ENCODE results near the gene STK32A. TPM values are rescaled to one million over a fixed set of nuclear protein-coding genes. Genes with fewer than 3 reads are reported as not detected.

STK32A gene
- total RNA-seq, 1 donor from 2014 or later: 0.28 TPM

DNA sequence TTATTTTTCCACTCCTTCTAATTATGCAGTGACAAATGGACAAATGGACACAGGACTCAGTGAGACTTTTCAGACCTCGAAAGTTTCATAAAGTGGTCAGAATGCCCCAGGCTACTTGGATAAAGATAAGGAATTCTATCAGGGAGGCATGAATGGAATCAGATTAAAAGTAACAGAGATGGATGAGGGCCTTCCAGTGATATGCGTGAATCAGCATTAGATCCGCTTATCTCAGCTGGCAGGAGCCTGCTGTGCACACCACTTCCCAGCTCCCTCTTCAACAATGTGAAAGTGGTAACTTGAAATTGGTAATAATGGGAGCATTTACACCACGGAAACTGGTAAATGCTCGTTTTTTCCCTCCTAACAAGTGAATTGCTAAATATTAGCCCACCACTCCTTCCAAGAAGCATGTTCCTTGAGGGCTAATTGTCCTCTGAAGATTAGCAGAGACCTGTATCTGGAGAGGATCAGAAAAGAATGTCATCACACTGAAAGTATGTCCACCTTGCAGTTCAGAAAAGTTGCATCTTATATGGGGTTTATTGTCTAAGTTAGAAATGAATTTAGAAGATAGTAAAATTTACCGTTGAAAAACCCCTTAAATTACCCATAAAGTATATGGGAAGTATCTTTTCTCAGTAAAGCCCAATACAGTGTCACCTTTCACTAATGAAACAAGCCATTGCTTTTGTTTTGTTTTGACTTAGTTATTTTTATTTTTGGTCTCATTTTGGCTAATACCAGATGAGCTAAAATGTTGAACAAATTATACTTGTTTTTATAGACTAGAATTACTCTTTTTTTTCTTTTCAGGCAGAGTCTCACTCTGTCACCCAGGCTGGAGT is 149.7 kb downstream of the STK32A start:
- DNase-seq (ENCODE audit: low read depth, low spot score): no peak
- Mint-ChIP-seq H3K27ac (ENCODE audit: unreplicated experiment) (no peak overlapping the region), H3K9me3 (peaks cover 8% of the 10 kb centered on the region), H3K4me3 (no peak overlapping the region), H3K36me3 (ENCODE audit: low read depth) (peaks cover 7% of the 10 kb centered on the region), H3K4me1 (peaks cover 19% of the 10 kb centered on the region), H3K27me3 (ENCODE audit: low read depth) (no peaks in the 10 kb centered on the region)
- TF ChIP-seq, protein P1, sequence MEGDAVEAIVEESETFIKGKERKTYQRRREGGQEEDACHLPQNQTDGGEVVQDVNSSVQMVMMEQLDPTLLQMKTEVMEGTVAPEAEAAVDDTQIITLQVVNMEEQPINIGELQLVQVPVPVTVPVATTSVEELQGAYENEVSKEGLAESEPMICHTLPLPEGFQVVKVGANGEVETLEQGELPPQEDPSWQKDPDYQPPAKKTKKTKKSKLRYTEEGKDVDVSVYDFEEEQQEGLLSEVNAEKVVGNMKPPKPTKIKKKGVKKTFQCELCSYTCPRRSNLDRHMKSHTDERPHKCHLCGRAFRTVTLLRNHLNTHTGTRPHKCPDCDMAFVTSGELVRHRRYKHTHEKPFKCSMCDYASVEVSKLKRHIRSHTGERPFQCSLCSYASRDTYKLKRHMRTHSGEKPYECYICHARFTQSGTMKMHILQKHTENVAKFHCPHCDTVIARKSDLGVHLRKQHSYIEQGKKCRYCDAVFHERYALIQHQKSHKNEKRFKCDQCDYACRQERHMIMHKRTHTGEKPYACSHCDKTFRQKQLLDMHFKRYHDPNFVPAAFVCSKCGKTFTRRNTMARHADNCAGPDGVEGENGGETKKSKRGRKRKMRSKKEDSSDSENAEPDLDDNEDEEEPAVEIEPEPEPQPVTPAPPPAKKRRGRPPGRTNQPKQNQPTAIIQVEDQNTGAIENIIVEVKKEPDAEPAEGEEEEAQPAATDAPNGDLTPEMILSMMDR (conservative IDR thresholded peaks at IDR 0.05): no peak

DNA sequence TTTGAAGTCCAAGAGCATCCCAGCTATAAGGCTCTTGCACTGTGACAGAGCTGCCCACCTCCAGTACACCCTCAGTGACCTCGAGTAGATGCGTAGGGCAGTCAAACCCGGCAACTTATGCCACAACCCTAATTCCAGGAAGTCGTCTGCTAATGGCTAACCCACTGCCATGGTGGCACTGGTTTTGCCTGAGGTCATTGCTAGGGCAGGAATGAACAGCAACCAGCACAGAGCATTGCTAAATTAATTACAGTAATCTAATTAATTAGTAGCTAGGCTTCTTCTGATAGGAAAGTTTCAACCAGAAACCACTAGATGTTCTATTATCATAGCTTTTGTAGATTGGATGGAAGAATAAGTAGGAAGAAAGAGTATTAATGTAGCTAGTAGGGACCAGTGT is 152.3 kb downstream of the STK32A start:
- no peak for DNase-seq (ENCODE audit: low read depth, low spot score)
- TF ChIP-seq, protein P1 (conservative IDR thresholded peaks at IDR 0.05): no peak
- Mint-ChIP-seq H3K9me3 (no peaks in the 10 kb centered on the region), H3K4me1 (peaks cover 19% of the 10 kb centered on the region), H3K27ac (ENCODE audit: unreplicated experiment) (no peak overlapping the region), H3K27me3 (ENCODE audit: low read depth) (no peaks in the 10 kb centered on the region), H3K36me3 (ENCODE audit: low read depth) (peaks cover 9% of the 10 kb centered on the region), H3K4me3 (no peak overlapping the region)

DNA sequence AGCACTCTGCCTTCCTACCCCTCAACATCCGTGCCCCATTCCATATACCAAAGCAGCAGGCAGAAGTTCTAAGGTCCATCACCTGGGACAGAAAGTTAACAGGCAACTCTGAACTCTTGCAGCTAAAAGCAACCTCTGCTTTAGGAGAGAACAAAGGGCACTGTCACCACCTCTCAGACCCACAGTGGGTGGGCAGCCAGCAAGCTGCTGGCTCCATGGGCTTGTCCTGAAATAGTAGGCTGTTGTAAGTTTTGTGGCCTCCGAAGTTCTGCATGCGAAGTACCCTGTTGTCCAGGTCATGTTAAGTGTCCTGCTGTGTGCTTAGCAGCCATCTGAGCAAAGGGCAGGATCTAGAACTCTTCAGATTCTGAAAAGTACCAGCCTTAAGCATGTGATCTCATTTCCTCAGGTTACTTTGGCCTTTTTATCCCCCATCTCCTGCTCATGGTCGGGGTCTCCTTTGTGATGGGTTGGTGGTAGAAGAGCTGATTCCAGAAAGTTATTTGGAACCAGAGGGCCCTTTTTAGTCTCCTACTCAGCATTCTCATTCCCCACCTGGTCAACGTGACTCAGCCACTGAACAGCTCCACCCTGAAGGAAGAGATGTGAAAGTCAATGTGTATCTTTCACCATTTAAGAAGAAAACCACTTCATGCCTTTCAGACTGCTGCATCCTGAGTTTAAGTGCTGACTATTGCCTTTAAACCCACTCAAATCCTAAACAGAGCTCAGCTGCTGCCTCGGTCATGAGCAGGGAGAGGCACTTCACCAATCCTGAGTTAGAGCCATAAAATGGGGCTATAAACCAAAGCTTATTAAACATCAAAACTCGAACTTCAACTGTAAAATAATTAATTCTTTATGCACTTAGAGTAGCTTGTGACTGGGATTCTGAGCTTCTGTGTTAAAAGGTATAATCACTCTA is 153.6 kb downstream of the STK32A start:
- TF ChIP-seq, protein P1 (conservative IDR thresholded peaks at IDR 0.05): no peak
- no peaks in the 10 kb centered on the region for H3K9me3 Mint-ChIP-seq
- H3K27ac Mint-ChIP-seq (ENCODE audit: unreplicated experiment): no peak overlapping the region
- H3K4me3 Mint-ChIP-seq: no peak overlapping the region
- H3K36me3 Mint-ChIP-seq (ENCODE audit: low read depth): peaks cover 14% of the 10 kb centered on the region
- H3K4me1 Mint-ChIP-seq: peaks cover 11% of the 10 kb centered on the region
- no peaks in the 10 kb centered on the region for H3K27me3 Mint-ChIP-seq (ENCODE audit: low read depth)
- no peak for DNase-seq (ENCODE audit: low read depth, low spot score)

DNA sequence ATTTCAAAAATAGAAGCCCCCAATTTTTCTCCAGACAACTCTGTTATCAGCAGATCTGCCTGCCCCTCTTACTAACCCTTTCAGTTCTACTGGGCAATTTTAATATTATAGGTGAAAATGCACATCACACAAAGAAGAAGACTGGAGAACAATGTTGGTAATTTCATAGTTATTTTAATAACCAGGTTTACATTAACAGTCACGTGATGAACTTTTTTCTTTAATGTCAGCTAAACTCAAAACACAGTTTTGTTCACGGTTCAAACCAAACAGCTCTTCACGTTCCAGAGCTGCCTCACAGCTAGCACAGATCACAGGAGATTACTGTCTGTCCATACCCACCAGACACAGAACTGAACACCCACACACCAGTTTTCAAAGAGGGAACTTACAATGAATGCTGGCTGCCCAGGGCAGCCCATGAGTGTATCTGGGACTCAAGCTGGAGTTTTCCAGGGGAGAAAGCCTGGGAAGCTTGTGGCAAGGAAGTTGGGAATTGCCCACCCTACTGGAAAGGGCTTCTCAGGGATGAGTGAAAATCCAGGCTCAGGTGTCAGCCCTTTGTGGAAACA is 155.9 kb downstream of the STK32A start:
- Mint-ChIP-seq H3K27ac (ENCODE audit: unreplicated experiment) (no peak overlapping the region), H3K36me3 (ENCODE audit: low read depth) (peaks cover 24% of the 10 kb centered on the region), H3K4me1 (peaks cover 11% of the 10 kb centered on the region), H3K27me3 (ENCODE audit: low read depth) (no peaks in the 10 kb centered on the region), H3K9me3 (no peaks in the 10 kb centered on the region), H3K4me3 (no peak overlapping the region)
- no peak for DNase-seq (ENCODE audit: low read depth, low spot score)
- TF ChIP-seq, protein P1 (conservative IDR thresholded peaks at IDR 0.05): no peak

DNA sequence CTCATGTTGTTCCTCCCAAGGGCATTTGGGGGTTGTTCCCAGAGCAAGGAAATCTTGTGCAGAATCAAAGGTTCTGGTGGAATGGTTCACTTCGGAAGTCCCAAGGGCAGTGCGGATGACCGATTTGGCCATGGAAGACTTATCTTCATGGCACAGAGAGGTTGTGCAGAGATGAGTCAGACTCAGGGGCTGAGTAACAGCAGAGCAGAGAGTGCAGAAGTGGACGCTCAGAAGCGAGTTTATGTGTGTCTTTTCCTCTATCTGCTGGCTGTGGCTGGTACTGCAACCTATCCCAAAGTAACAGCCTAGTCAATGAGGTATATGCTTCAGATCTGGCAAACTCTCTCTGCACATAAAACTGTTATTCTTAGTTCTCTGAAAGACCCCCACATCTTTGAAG is 157.0 kb downstream of the STK32A start:
- H3K27me3 Mint-ChIP-seq (ENCODE audit: low read depth): no peaks in the 10 kb centered on the region
- H3K4me1 Mint-ChIP-seq: peaks cover 11% of the 10 kb centered on the region
- no peak overlapping the region for H3K4me3 Mint-ChIP-seq
- H3K27ac Mint-ChIP-seq (ENCODE audit: unreplicated experiment): no peak overlapping the region
- H3K36me3 Mint-ChIP-seq (ENCODE audit: low read depth): peaks cover 31% of the 10 kb centered on the region
- TF ChIP-seq, protein P1 (conservative IDR thresholded peaks at IDR 0.05): peak; percentile 62
- no peaks in the 10 kb centered on the region for H3K9me3 Mint-ChIP-seq
- peak; percentile 14 for DNase-seq (ENCODE audit: low read depth, low spot score)
